A673 (cell line): ENCODE results near the gene TPSD1.

ENCODE experiments used
- EZH2 ChIP-seq: fragments of 200-600 bp; sonication (generic); IDR thresholded peaks from 2 replicates; pipeline ENCODE4 v1.6.1; 2017; ENCODE audit warnings: borderline replicate concordance, low read depth, mild to moderate bottlenecking, mixed read lengths, antibody characterized with exemption, low read length; ENCODE audit not compliant: poor library complexity, severe bottlenecking
- TF ChIP-seq, protein P1 (sequence below): fragments of 300-800, 200-600 bp; sonication (generic); conservative IDR thresholded peaks from 2 replicates; pipeline ENCODE4 v1.5.1; 2017; ENCODE audit warnings: low read depth, mild to moderate bottlenecking, antibody characterized with exemption, low read length, moderate library complexity, mixed read lengths

GRCh38 chr16:1273816-1274215 lies 17.9 kb downstream of the TPSD1 start:
- TF ChIP-seq, protein P1, sequence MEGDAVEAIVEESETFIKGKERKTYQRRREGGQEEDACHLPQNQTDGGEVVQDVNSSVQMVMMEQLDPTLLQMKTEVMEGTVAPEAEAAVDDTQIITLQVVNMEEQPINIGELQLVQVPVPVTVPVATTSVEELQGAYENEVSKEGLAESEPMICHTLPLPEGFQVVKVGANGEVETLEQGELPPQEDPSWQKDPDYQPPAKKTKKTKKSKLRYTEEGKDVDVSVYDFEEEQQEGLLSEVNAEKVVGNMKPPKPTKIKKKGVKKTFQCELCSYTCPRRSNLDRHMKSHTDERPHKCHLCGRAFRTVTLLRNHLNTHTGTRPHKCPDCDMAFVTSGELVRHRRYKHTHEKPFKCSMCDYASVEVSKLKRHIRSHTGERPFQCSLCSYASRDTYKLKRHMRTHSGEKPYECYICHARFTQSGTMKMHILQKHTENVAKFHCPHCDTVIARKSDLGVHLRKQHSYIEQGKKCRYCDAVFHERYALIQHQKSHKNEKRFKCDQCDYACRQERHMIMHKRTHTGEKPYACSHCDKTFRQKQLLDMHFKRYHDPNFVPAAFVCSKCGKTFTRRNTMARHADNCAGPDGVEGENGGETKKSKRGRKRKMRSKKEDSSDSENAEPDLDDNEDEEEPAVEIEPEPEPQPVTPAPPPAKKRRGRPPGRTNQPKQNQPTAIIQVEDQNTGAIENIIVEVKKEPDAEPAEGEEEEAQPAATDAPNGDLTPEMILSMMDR, result no peak
- no peak for TF ChIP-seq EZH2
